SK-N-SH treated with all-trans-retinoic acid at 6 μM for 48 hours (cell line): ENCODE results near the gene SPHK2.

ENCODE experiments used
- ARNTL ChIP-seq: fragments of 450-650 bp; formaldehyde crosslinking; IDR thresholded peaks from 2 replicates; pipeline ENCODE4 v1.5.0; 2020; ENCODE audit warnings: low read depth, mild to moderate bottlenecking, moderate library complexity, borderline replicate concordance
- CSDC2 ChIP-seq: fragments of 250-450 bp; sonication (Bioruptor Pico); IDR thresholded peaks from 2 replicates; pipeline ENCODE4 v1.5.0; 2020; ENCODE audit warnings: mild to moderate bottlenecking, moderate library complexity
- ESRRG ChIP-seq: fragments of 250-450 bp; sonication (Bioruptor Pico); IDR thresholded peaks from 2 replicates; pipeline ENCODE4 v1.6.1; 2021; ENCODE audit warnings: mild to moderate bottlenecking
- GLIS3 ChIP-seq: fragments of 250-450 bp; sonication (Bioruptor Pico); IDR thresholded peaks from 2 replicates; pipeline ENCODE4 v1.5.0; 2020; ENCODE audit warnings: mild to moderate bottlenecking, moderate library complexity
- OSR1 ChIP-seq: fragments of 250-450 bp; sonication (Bioruptor Pico); IDR thresholded peaks from 2 replicates; pipeline ENCODE4 v1.8.0; 2022; ENCODE audit warnings: moderate library complexity, mild to moderate bottlenecking, inconsistent platforms
- PATZ1 ChIP-seq: fragments of 250-450 bp; sonication (Bioruptor Pico); IDR thresholded peaks from 2 replicates; pipeline ENCODE4 v1.8.0; 2020; ENCODE audit warnings: mild to moderate bottlenecking, moderate library complexity, borderline replicate concordance
- PPARA ChIP-seq: fragments of 250-450 bp; sonication (Bioruptor Pico); IDR thresholded peaks from 2 replicates; pipeline ENCODE4 v1.5.0; 2020; ENCODE audit warnings: mild to moderate bottlenecking, borderline replicate concordance
- RARB ChIP-seq: fragments of 250-450 bp; sonication (Bioruptor Pico); IDR thresholded peaks from 2 replicates; pipeline ENCODE4 v1.8.0; 2021; ENCODE audit warnings: mild to moderate bottlenecking, moderate library complexity
- SNAI2 ChIP-seq: fragments of 250-450 bp; sonication (Bioruptor Pico); IDR thresholded peaks from 2 replicates; pipeline ENCODE4 v1.5.0; 2020; ENCODE audit warnings: mild to moderate bottlenecking, moderate library complexity
- ZFP3 ChIP-seq: fragments of 250-450 bp; sonication (Bioruptor Pico); IDR thresholded peaks from 2 replicates; pipeline ENCODE4 v1.5.0; 2020; ENCODE audit warnings: mild to moderate bottlenecking, moderate library complexity
- ZNF70 ChIP-seq: fragments of 450-650 bp; formaldehyde crosslinking; IDR thresholded peaks from 2 replicates; pipeline ENCODE4 v1.5.0; 2020; ENCODE audit warnings: mild to moderate bottlenecking, moderate library complexity
- ZNF8 ChIP-seq: fragments of 450-650 bp; formaldehyde crosslinking; IDR thresholded peaks from 2 replicates; pipeline ENCODE4 v1.5.0; 2020; ENCODE audit warnings: mild to moderate bottlenecking, moderate library complexity
- TF ChIP-seq, protein P1 (sequence below): fragments of 250-450 bp; sonication (Bioruptor Pico); IDR thresholded peaks from 2 replicates; pipeline ENCODE4 v1.5.1; 2021; ENCODE audit warnings: mild to moderate bottlenecking, moderate library complexity
- TF ChIP-seq, protein P2 (sequence below): fragments of 250-450 bp; sonication (Bioruptor Pico); IDR thresholded peaks from 2 replicates; pipeline ENCODE4 v1.8.0; 2021; ENCODE audit warnings: low read depth, mild to moderate bottlenecking, moderate library complexity, borderline replicate concordance

DNA sequence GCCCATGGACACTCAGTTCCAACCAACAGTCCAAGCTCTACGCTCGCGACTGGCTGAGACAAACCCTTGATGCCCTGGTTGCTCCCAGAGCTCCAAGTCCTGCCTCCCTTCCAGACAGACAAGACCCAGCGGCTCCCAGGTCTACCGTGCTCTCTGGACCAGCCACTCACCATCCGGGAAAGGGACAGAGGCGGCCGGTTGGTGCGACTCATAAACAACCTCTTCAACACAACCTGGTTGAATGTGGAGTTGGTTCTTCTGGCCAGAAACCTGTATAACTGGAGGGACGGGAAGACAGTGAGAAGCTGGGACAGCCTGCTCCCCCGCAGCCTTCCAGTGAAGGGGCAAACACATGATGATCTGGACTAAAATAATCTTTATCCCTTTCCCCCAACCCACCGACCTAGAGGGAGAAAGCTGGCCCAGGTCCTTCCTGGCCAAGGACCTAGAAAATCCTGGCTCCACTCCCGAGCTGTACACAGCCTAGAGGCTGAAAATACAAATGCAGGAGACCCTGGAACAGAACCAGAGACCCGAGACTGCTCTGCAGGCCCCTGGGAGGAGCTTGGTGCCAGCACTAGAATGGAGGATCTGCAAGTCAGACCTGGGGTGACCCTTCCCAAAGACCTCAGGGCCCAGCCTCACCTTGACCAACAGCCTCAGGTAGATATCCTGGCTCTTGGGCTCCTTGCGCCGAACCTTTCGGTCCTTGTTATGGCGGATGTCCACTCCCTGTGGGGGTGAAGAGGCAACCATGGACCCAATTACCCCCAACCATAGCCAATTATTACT is 2.0 kb upstream of the SPHK2 start:
- TF ChIP-seq ARNTL (no peak), PATZ1 (CRISPR knock-in tag) (no peak), RARB (CRISPR knock-in tag) (no peak), ZFP3 (CRISPR knock-in tag) (no peak), CSDC2 (CRISPR knock-in tag) (no peak), GLIS3 (CRISPR knock-in tag) (no peak), PPARA (CRISPR knock-in tag) (no peak), ESRRG (CRISPR knock-in tag) (no peak), SNAI2 (CRISPR knock-in tag) (no peak), ZNF8 (CRISPR knock-in tag) (no peak), OSR1 (CRISPR knock-in tag) (no peak), ZNF70 (CRISPR knock-in tag) (no peak)
- TF ChIP-seq, protein P1, sequence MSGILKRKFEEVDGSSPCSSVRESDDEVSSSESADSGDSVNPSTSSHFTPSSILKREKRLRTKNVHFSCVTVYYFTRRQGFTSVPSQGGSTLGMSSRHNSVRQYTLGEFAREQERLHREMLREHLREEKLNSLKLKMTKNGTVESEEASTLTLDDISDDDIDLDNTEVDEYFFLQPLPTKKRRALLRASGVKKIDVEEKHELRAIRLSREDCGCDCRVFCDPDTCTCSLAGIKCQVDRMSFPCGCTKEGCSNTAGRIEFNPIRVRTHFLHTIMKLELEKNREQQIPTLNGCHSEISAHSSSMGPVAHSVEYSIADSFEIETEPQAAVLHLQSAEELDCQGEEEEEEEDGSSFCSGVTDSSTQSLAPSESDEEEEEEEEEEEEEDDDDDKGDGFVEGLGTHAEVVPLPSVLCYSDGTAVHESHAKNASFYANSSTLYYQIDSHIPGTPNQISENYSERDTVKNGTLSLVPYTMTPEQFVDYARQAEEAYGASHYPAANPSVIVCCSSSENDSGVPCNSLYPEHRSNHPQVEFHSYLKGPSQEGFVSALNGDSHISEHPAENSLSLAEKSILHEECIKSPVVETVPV (CRISPR knock-in tag): no peak
- TF ChIP-seq, protein P2, sequence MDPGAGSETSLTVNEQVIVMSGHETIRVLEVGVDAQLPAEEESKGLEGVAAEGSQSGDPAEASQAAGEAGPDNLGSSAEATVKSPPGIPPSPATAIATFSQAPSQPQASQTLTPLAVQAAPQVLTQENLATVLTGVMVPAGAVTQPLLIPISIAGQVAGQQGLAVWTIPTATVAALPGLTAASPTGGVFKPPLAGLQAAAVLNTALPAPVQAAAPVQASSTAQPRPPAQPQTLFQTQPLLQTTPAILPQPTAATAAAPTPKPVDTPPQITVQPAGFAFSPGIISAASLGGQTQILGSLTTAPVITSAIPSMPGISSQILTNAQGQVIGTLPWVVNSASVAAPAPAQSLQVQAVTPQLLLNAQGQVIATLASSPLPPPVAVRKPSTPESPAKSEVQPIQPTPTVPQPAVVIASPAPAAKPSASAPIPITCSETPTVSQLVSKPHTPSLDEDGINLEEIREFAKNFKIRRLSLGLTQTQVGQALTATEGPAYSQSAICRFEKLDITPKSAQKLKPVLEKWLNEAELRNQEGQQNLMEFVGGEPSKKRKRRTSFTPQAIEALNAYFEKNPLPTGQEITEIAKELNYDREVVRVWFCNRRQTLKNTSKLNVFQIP (CRISPR knock-in tag): no peak
